Activated CD4-positive, alpha-beta T cell treated with anti-CD3 and anti-CD28 coated beads for 36 hours (primary cell): ENCODE results near the gene ZDHHC24. TPM values are rescaled to one million over a fixed set of nuclear protein-coding genes. Genes with fewer than 3 reads are reported as not detected.

Experiments
- ATAC-seq: fragments of 200-7000 bp; cut with Tn5 transposase; one replicate; pipeline ENCODE4 v1.10.0; 2021; ENCODE audit warnings: mild to moderate bottlenecking, moderate library complexity
- CTCF ChIA-PET: fragments of 350-600 bp; sonication (Branson Sonifier 250); formaldehyde crosslinking; loops from one replicate; lab custom pipeline; 2021; ENCODE audit warnings: antibody characterized with exemption; lab: Charles Lee
- POLR2A ChIA-PET: fragments of 350-600 bp; sonication (Branson Sonifier 250); formaldehyde crosslinking; loops from one replicate; lab custom pipeline; 2021; ENCODE audit warnings: antibody characterized with exemption, inconsistent platforms; lab: Charles Lee
- DNase-seq: peaks from one replicate; pipeline ENCODE4 v3.0.0-alpha.2; 2020
- H3K27ac Mint-ChIP-seq: one replicate; pipeline ENCODE4 v1.8.0; 2021; ENCODE audit warnings: mixed read lengths
- H3K27me3 Mint-ChIP-seq: one replicate; pipeline ENCODE4 v1.8.0; 2021; ENCODE audit warnings: mixed read lengths
- H3K36me3 Mint-ChIP-seq: one replicate; pipeline ENCODE4 v1.8.0; 2021; ENCODE audit warnings: low read depth, mixed read lengths
- H3K4me1 Mint-ChIP-seq: one replicate; pipeline ENCODE4 v1.8.0; 2021; ENCODE audit warnings: mixed read lengths
- H3K4me3 Mint-ChIP-seq: one replicate; pipeline ENCODE4 v1.8.0; 2021; ENCODE audit warnings: mild to moderate bottlenecking, moderate library complexity, mixed read lengths
- H3K9me3 Mint-ChIP-seq: one replicate; pipeline ENCODE4 v1.8.0; 2021; ENCODE audit warnings: low read depth, mixed read lengths
- intact Hi-C, 2 experiments: fragments of 100-400 bp; cut with DNase I in 1 of 2; cut with micrococcal nuclease in 1 of 2; formaldehyde crosslinking; loops; one replicate each; pipeline versions ENCODE4 v1.14.2 to v1.15.1; 2022 to 2024; cut with DNase I, micrococcal nuclease
- total RNA-seq, 2 experiments: library from RNA; stranded (reverse); gene quantifications; one replicate each; pipeline ENCODE4 v1.2.3, GENCODE V29; 2021

ZDHHC24 gene
- total RNA-seq, 2 experiments from 2014 or later = 9.7 to 11.3 TPM

DNA sequence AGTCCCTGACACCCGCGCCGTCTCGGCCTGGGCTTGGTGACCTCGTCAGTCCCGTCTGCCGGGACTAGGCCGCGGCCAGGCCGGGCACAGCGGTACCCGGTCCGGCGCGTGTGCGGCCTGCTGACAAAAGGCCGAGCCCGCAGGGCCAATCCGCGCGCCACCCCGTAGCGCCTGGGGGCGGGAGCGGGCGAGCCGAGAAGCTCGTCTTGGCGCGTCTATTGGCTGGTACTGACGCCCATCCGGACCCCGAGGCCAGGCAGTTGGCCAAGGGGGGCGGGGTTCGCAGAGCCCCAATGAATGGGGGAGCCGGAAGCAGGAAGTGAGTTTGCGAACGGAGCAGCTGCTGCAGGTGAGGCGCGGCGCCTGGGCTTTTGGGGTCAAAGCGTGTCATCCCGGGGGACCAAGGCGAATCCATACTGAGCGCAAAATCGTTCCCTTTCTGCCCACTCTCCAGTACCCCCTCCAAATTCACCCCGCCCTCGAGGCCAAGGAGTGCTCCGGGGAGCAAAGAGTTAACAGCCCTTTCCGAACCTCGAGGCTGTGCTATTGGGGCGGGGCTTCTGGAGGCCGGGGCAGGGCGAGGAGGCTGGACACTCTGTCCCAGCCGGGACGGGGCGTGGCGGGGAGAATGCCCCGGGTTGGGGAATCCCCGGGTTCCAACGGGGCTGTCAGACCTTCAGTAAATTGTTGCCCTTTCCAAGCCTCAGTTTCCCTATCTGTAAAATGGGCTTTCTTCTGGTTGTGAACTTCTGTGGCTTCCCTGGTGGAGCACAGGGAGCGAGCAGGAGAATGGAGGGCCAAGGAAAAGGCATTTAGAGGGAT is 65.5 kb downstream of the ZDHHC24 start, which contains the start of gene DPP3:
DPP3 (plus strand) TSS at position 318 of the 822 bp plus-strand sequence. CDS start 1,767 bp downstream, outside the sequence.
- POLR2A ChIA-PET = interaction anchor here (0.6 to 2.0 kb wide), 8 partner anchors 13 to 363 kb away, joined by 3 to 14 read pairs (median 3); partner anchors contain the start of genes MRPL11, PELI3, RBM4 and RCE1
- H3K36me3 Mint-ChIP-seq = peaks cover 4% of the 10 kb centered on the region
- intact Hi-C loops = loop anchor here (1.0 to 5.0 kb wide), 18 partner anchors 14 to 376 kb away; partner anchors contain the start of genes PELI3 (in 2 of the 2), RBM14 (in 2 of the 2), ACTN3 (in 1 of the 2) and BBS1 (in 1 of the 2)

DNA sequence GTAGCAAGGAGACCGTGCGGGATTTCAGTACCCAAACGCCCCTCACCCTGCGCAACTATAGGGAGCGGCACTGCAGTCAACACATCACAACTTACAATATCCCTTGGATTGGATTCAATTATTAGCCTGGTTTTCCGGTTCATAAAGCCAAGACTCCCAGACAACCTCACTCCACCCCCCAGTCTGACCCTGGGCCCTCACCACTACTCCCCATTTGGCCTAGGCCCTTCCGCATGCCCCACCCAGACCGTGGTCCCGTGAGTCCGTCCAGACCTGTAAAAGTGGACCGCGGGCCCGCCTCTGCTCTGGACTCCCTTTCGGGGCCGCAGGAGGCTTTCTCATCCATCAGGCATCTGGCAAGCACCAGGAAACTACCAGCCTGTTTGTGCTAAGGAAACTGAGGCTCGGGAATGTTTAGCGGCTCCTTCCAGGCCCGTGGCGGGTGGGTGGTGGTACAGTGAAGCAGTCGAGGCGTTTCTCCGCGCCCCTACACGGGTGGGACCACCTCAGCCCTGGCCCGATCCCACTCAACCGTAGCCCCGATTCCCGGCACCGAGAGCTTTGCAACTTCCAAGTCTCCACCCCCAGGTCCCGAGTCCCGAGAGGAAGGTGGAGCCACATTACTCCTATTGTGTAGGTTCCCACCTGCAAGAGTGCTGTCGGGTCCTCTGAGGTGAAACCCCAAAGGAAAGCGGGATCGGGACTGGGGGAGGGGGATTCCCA is 66.3 kb downstream of the ZDHHC24 start:
- ATAC-seq (no peak), DNase-seq (peak; percentile 29)
- no peaks in the 10 kb centered on the region for H3K27me3 Mint-ChIP-seq
- H3K36me3 Mint-ChIP-seq = peaks cover 3% of the 10 kb centered on the region
- H3K4me1 Mint-ChIP-seq = peaks cover 18% of the 10 kb centered on the region
- CTCF ChIA-PET = interaction anchor here (0.6 to 4.2 kb wide), 16 partner anchors 10 to 1639 kb away, joined by 3 to 37 read pairs (median 4); partner anchors contain the start of genes ACTN3, MRPL11, PELI3 and RBM4B
- peak overlapping the region; percentile 86 for H3K27ac Mint-ChIP-seq
- POLR2A ChIA-PET = interaction anchor here (0.6 to 2.0 kb wide), 7 partner anchors 13 to 364 kb away, joined by 3 to 14 read pairs (median 3); partner anchors contain the start of genes MRPL11, PELI3, RBM4 and RCE1
- H3K4me3 Mint-ChIP-seq = peak overlapping the region; percentile 90
- H3K9me3 Mint-ChIP-seq = no peaks in the 10 kb centered on the region
- intact Hi-C loops = loop anchor here (1.0 to 5.0 kb wide), 19 partner anchors 13 to 377 kb away; partner anchors contain the start of genes PELI3 (in 2 of the 2), RBM14 (in 2 of the 2), ACTN3 (in 1 of the 2) and BBS1 (in 1 of the 2)

More for the DNA sequence above, 65.5 kb downstream of the ZDHHC24 start, which contains the start of gene DPP3:
- no peaks in the 10 kb centered on the region for H3K27me3 Mint-ChIP-seq
- H3K4me3 Mint-ChIP-seq = peak within 1 kb of the TSS; percentile 90
- DNase-seq (peak; percentile 98), ATAC-seq (peak; percentile 98)
- H3K4me1 Mint-ChIP-seq = peaks cover 22% of the 10 kb centered on the region
- CTCF ChIA-PET = interaction anchor here (0.6 to 4.2 kb wide), 11 partner anchors 9 to 1638 kb away, joined by 3 to 37 read pairs (median 4); partner anchors contain the start of genes ACTN3, PELI3, RBM4B and ZDHHC24
- H3K9me3 Mint-ChIP-seq = no peaks in the 10 kb centered on the region
- peak within 1 kb of the TSS; percentile 86 for H3K27ac Mint-ChIP-seq

DNA sequence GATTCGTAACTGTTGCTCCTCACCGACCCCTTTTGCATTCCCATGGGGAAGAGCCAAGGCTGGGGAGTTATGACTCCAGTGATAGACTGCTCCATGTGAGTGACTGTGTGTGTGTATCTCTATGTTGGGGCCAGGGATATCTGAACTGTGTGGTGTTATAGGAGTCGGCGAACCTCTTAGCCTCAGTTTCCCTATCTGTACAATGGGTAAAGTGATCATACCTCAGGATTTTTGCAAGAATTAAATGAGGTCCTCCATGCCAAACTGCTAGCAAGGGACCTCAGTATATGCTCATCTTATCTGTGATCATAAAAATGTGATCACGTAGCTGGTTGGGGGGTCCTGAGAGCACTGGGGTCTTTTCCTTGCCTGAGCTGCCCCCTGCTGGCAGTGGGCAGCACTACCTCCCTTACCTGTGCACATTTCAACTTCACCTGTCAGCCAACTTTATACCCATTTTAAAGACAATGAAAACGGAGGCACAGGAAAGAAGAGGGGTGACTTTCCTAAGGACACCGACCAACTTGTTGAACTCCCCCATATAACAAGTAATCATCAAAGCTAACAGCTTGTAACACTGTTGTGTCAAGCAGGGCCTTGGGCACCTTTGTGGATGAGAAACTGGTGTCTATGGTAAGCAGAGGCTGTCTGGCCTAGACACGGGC is 67.0 kb downstream of the ZDHHC24 start:
- peak overlapping the region; percentile 90 for H3K4me3 Mint-ChIP-seq
- intact Hi-C loops = loop anchor here in 1 of 2 experiments (2.0 kb wide), 1 partner anchor 48 kb away; no protein-coding TSS in a partner anchor
- DNase-seq (peak; percentile 51), ATAC-seq (no peak)
- ChIA-PET POLR2A (interaction anchor here (2.0 kb wide), 1 partner anchor 12 kb away, joined by 14 read pairs; the partner anchor contains the start of gene PELI3), CTCF (interaction anchor here (0.6 to 4.2 kb wide), 11 partner anchors 11 to 278 kb away, joined by 3 to 37 read pairs (median 3); partner anchors contain the start of genes MRPL11 and PELI3)
- H3K27me3 Mint-ChIP-seq = no peaks in the 10 kb centered on the region
- H3K4me1 Mint-ChIP-seq = peaks cover 18% of the 10 kb centered on the region
- peaks cover 3% of the 10 kb centered on the region for H3K36me3 Mint-ChIP-seq
- no peaks in the 10 kb centered on the region for H3K9me3 Mint-ChIP-seq
- H3K27ac Mint-ChIP-seq = peak overlapping the region; percentile 86

DNA sequence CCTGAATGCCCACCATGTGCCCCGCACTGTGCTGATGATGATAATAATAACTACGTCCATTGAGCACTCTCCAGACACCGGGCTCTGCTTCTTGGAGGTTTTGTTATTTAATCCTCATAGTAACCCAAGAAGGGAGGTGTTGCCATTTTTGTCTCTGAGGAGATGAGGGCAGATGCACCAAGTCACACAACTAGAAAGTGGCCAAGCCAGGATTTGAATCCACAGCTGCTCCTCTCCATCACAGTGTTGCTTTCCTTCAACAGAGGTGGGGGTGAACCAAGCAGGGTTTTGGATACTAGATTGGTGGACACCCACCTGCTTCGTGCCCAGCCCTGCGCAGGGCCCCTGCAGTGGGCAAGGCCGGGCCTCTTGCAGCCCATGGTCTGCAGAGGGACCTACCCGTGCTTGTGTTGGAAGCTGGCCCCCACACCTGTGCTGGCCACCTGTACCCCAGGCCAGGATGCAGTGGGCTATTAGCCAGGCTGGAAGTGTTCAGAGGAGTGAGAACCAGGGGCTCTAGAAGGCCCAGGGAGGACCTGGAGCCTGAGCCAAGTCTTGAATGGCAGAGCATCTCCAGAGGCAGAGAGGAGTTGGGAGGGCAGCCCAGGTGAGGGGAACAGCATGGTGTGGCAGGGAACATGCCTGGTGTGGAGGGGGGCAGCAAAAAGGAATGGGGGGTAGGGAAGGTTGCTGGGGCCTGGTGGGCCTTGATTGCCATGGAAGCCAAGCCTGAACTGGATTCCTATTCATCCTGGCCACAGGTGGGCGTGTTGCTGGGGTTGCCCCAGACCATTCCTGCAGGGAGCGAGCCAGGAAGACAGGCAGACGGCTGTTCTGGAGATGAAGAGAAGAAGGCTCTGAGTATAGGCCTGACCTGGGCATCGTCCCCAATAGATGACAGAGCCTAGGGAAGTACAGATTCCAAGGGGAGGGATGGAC is 68.3 kb downstream of the ZDHHC24 start:
- Mint-ChIP-seq H3K9me3 (no peaks in the 10 kb centered on the region), H3K27me3 (no peaks in the 10 kb centered on the region), H3K27ac (no peak overlapping the region), H3K4me3 (no peak overlapping the region), H3K4me1 (peaks cover 17% of the 10 kb centered on the region), H3K36me3 (peaks cover 1% of the 10 kb centered on the region)
- ChIA-PET POLR2A (no interaction called here), CTCF (interaction anchor here (1.7 to 4.2 kb wide), 2 partner anchors 10 to 18 kb away, joined by 5 to 37 read pairs; partner anchors contain the start of gene PELI3)
- no peak for DNase-seq
- intact Hi-C loops = loop anchor here in 1 of 2 experiments (2.0 kb wide), 1 partner anchor 47 kb away; no protein-coding TSS in a partner anchor
- ATAC-seq = no peak

DNA sequence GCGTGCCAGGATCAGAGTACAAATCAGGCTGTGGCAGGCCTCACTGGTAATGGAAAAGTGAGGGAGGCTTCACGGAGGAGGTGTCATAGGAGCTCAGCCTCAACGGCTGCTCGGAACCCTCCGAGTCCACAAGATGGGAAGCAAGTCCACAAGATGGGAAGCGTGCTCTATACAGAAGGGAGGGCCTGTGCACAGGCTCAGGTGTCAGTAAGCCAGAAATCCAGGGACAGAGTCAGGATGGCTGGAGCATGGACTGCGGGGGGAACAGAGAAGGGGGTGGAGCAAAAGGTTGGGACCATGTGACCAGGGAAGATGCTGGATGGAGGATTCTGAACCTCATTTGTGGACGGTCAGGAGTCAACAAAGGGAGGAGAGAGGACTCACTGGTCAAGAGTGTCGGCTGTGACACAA is 69.0 kb downstream of the ZDHHC24 start:
- Mint-ChIP-seq H3K4me1 (peaks cover 14% of the 10 kb centered on the region), H3K27ac (no peak overlapping the region), H3K9me3 (no peaks in the 10 kb centered on the region), H3K27me3 (no peaks in the 10 kb centered on the region), H3K4me3 (no peak overlapping the region), H3K36me3 (no peaks in the 10 kb centered on the region)
- ChIA-PET POLR2A (no interaction called here), CTCF (no interaction called here)
- ATAC-seq (no peak), DNase-seq (no peak)
- intact Hi-C loops = no loop called here

DNA sequence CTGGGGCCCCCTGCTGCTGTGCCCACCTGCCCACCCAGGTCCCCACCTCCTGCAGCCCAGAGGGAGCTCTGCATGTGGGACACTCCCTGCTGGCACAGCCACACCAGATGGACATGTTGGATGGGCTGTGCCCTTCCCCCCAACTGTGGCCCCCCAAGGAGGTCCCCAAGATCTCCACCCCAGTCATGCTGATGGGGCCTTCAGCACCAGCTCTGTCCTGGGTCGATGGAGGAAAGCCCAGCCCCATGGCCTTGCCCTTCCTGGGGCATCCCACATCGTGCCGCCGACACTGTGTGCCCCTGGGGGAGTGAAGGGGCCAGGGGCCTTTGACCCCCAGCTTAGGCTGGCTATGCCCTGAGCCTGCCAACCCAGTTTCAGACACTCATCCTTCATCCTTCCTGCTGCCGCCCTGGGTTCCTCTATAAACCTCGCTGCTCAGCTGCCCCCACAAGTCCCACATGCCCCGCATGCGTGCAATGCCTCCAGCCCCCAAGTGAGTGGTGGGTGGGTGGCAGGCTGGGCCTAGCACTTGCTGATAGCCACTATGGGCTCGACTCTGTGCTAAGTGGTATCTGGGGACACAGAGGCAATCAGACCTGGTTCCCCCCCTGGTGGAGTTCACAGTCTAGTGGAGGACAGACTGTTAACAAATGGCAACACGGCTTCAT is 69.5 kb downstream of the ZDHHC24 start:
- Mint-ChIP-seq H3K27me3 (no peaks in the 10 kb centered on the region), H3K36me3 (no peaks in the 10 kb centered on the region), H3K4me3 (no peak overlapping the region), H3K27ac (no peak overlapping the region), H3K9me3 (no peaks in the 10 kb centered on the region), H3K4me1 (peaks cover 12% of the 10 kb centered on the region)
- ATAC-seq (no peak), DNase-seq (no peak)
- CTCF ChIA-PET = no interaction called here
- intact Hi-C loops = no loop called here
- POLR2A ChIA-PET = no interaction called here

DNA sequence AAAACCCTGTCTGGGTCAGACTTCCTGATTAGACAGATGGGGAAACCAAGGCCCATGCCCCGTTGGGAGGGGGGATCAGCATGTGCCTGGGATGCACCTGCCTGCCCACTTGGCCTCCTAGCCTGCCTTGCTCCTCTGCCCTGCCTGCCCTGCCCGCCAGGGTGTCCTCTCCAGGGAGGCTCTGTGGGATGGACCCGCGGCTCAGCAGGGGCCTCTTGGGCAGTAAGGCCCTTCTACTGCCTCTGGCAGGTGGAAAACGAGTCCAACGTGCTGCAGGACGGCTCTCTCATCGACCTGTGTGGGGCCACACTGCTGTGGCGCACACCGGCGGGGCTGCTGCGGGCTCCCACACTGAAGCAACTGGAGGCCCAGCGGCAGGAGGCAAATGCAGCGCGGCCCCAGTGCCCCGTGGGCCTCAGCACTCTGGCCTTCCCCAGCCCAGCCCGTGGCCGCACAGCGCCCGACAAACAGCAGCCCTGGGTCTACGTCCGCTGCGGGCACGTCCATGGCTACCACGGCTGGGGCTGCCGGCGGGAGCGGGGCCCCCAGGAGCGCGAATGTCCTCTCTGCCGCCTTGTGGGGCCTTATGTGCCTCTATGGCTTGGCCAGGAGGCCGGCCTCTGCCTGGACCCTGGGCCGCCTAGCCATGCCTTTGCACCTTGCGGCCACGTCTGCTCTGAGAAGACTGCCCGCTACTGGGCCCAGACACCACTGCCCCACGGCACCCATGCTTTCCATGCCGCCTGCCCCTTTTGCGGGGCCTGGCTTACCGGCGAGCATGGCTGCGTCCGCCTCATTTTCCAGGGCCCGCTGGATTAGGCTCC is 70.3 kb downstream of the ZDHHC24 start:
- ChIA-PET CTCF (no interaction called here), POLR2A (no interaction called here)
- H3K9me3 Mint-ChIP-seq = no peaks in the 10 kb centered on the region
- H3K4me1 Mint-ChIP-seq = peaks cover 6% of the 10 kb centered on the region
- H3K27ac Mint-ChIP-seq = no peak overlapping the region
- H3K4me3 Mint-ChIP-seq = no peak overlapping the region
- ATAC-seq (no peak), DNase-seq (no peak)
- intact Hi-C loops = no loop called here
- no peaks in the 10 kb centered on the region for H3K27me3 Mint-ChIP-seq
- no peaks in the 10 kb centered on the region for H3K36me3 Mint-ChIP-seq

DNA sequence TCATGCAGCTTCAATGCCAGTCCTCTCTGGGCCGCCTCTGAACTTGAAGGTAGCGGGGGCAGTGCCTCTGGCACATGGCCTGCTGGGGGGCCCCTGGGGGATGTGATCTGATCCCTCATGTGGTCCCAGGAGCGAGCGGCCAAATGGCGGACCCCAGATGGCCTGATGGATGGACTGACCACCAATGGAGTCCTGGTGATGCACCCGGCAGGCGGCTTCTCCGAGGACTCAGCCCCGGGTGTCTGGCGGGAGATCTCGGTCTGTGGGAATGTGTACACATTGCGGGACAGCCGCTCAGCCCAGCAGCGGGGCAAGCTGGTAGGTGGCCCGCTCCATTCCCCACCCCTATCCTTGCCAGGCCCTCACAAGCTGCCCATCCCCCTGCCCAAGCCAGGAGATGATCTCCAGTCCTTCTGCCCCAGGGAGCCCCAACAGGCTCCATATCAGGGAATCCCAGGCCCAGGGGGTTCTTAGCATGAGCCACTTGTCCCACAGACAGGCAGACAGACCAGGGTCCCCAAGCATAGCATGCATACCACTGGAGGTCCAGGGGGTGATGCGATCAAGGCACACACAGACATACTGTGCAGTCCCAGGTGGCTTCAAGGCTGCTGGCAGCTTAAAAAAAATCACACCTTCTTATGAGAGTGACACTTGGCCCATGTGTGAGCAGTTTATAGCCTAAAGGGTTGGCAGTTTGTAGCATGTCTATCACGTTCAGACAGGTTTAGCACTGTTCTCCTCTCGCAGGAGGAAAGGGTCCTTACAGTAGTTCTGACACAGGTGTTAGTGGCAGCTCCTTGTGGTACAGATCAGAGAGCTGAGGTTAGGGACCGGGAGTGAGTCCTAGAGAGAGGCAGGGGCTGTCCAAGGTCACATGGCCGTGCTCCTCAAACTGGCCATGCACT is 72.0 kb downstream of the ZDHHC24 start:
- ChIA-PET CTCF (interaction anchor here (0.7 kb wide), 1 partner anchor 723 kb away, joined by 3 read pairs; no protein-coding TSS in a partner anchor), POLR2A (no interaction called here)
- H3K27ac Mint-ChIP-seq = no peak overlapping the region

More for the DNA sequence above, 72.0 kb downstream of the ZDHHC24 start:
- ATAC-seq (no peak), DNase-seq (no peak)
- Mint-ChIP-seq H3K27me3 (no peaks in the 10 kb centered on the region), H3K9me3 (no peaks in the 10 kb centered on the region), H3K36me3 (peaks cover 4% of the 10 kb centered on the region), H3K4me1 (peaks cover 8% of the 10 kb centered on the region), H3K4me3 (no peak overlapping the region)
- intact Hi-C loops = no loop called here
